Right lung (tissue), 5 donors: ENCODE results near the gene AP1M2. TPM values are rescaled to one million over a fixed set of nuclear protein-coding genes. Genes with fewer than 3 reads are reported as not detected.
"Not testable (repeated sequence)": the region's sequence is repeated elsewhere in the genome, so short reads cannot be mapped to it uniquely, and the experiment has no call there.

Experiments used
- DNase-seq, 2 donors: peaks; one replicate each; pipeline ENCODE4 v3.0.0-alpha.2; 2013
- polyA plus RNA-seq, 5 donors: library from polyadenylated mRNA; unstranded; fragments of 120-200 nt; gene quantifications; one replicate each; pipeline versions ENCODE4 v1.2.1 to v1.2.3, GENCODE V29; 2013; ENCODE audit warnings: inconsistent platforms in 1 of 5, low replicate concordance in 1 of 5; ENCODE audit not compliant: insufficient read length in 5 of 5, insufficient read depth in 1 of 5

AP1M2 gene
- polyA plus RNA-seq, 5 donors: 28.8 to 44.7 (median 34.4) TPM

DNA sequence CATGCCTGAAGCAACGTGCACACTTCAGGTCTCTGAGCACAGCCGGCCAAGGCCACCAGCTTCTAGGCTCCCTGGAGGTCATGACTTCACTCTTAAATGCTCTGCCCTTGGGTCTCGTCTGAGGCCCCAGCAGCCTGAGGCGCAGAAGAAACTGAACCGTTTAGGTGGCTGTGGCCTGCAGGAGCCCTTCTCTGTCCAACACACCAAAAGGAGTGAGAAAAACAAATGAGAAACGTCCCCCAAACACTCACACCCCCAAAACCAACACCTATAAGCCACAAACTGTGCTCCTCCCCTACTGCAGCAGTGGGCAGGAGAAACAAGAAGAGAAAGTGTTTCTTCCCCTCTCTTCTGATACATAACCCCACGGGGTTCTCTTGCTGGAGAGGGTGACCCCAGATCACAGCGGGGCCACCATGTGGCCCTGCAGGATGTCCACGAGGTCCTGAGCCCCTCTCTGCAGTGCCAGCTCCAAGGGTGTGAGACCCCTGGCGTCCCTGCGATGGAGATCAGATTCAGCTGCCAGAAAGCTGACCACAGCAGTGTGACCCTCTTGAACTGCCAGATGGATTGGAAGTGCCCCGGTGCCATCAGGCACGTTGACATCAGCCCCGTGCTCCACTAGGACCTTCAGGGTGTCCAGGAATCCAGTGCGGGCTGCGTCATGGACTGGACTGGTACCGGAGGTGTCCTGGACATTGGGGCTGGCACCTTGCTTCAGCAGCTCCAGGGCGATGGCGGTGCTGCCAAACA lies 20.3 kb downstream of the AP1M2 start:
- no peak for DNase-seq

DNA sequence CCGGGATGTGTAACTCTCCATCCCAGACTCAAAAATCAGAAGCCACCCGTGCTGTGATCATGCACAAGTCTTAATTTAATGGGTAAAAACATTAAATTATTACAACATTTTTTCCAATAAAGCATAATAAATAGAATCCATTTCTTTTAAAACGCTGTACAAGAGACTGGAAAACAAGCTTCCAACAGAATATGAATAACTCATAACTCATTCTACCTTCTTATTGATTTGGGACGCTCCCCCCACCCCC lies 20.8 kb downstream of the AP1M2 start:
- DNase-seq: no peak

DNA sequence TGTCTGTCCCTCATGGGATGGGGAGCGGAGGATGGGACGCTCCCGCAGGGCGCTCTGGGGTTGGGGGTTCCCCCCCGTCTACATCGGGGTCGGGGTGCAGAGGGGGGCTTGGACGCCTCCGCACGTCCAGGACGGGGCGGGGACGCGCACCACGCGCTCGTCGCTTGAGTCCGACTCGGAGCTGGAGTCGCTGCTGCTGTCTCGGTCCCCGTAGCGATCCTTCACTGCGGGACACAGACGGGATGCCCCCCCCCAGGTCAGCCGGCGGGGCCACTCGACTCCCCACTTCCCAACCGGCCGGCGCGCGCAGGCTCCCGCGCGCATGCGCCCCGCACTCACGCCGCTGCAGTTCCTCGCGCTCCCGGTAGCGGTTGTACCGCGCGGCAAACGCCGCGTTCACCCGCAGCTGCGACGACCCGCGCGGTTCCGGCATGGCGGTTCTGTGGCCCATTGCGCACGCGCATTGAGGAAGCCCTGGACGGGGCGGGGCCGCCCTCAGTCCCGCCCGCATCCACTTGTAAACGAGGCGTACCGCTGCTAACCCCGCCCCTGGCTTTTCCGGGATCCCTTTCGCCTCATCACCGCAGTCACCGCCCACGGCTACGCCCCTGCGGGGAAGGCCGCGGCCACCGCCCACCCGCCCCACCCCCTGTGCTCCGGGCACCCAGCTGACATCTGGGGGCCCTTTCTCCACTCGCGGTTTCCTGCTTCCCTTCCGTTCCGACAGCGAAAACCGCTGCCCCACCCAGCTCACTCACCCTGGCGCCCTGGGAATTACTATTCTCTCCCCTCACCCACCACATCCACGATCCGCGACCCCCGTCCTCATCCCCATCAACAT lies 21.3 kb downstream of the AP1M2 start, which contains the start of gene KRI1:
KRI1 (minus strand) TSS at position 444 of the 841 bp plus-strand sequence; CDS start at position 433, 11 bp downstream.
- DNase-seq: peak; percentile 96

GRCh38 chr19:10565028-10565566 lies 22.0 kb downstream of the AP1M2 start:
- DNase-seq: peak in 1 of 2 donors; percentile 31

DNA sequence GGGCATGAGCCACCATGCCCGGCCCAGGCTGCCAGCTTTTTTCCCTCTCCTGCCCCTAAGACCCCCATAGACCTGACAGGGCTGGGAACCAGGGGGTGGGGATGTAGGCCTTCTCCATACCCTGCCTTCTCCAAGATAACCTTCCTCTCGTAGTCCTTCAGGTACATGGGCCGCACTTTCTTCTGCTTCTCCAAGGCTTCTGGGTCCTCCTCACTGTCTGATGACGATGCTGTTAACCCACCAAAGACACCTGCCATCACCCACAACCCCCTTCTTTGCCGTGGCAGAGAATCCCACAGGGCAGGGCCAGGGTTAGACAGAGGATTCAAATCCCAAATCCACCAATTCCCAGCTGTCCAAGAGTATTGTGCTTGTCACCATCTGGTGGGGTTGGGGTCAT lies 24.5 kb downstream of the AP1M2 start:
- DNase-seq: no peak

- no peak for DNase-seq
Measured at GRCh38 chr19:10560154-10560553, 27.0 kb downstream of the AP1M2 start.

DNA sequence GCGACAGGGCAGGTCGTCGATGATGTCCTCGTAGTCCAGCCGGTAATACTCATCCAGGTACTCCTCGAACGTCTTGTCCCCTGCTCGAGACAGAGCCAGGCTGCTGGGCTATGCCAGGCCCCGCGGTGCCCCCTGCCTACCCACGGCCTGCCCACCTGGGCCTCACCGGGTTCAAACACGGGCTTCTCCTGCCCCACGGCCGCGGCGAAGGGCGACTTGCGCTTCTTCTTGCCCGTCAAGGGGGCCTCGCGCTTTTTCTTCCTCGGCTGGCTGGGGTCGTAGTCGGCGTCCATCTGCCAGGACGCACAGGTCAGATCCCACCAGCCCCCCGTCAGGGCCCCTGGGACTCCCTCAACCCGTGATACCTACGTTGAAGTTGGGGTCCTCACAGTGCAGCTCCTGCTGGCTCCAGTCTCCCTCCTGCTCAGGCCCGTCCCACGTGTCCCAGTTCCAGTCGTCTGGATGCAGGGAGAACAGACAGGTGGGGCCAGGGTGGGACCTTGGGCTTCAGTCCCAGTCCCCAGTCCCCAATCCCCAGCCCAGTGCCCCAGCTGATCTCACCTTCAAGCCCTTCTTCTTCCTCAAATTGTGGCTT lies 29.4 kb downstream of the AP1M2 start:
- DNase-seq: no peak

DNA sequence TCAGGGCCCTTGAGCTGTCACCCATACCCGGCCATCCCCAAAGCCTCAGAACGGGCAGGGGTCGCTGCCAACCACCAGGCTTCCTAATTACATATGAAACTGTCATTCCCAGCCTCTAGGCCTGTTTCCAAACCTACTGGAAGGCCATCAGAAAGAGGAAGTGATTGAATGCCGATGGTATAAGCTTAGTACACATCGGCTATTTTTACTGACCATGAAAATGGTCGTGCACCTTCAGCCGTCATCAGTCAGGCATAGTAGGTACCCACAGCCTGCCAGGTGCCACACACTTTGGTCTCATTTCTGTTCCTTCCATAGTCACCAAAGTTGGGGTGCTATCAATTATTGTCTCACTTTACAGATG lies 31.5 kb downstream of the AP1M2 start:
- no peak for DNase-seq

GRCh38 chr19:10554760-10555609 lies 32.1 kb downstream of the AP1M2 start:
- no peak for DNase-seq

DNA sequence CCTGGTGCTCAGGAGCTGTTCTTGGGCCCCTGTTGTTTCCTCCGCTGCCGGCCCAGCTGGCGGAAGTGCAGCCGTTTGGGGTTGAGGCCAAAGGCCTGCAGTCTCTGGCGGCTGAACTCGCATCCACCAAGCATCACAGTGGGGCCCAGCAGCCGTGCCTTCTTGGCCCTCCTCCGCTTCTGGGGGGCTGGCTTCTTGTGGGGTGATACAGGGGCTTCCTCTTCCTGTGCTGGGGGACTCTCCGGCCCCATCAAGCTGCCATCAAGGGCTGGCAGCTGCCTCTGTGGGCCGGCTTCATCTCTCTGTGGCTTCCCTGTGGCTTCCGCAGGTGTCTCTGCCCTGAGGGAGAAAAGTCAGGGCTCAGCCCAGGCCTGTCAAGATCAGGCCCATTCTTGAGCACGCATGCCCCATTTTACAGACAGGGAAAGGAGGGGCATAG lies 33.1 kb downstream of the AP1M2 start:
- DNase-seq: no peak

GRCh38 chr19:10553087-10553667 lies 33.9 kb downstream of the AP1M2 start:
- no peak for DNase-seq

- no peak for DNase-seq
Measured at GRCh38 chr19:10552510-10553053, 34.5 kb downstream of the AP1M2 start.

DNA sequence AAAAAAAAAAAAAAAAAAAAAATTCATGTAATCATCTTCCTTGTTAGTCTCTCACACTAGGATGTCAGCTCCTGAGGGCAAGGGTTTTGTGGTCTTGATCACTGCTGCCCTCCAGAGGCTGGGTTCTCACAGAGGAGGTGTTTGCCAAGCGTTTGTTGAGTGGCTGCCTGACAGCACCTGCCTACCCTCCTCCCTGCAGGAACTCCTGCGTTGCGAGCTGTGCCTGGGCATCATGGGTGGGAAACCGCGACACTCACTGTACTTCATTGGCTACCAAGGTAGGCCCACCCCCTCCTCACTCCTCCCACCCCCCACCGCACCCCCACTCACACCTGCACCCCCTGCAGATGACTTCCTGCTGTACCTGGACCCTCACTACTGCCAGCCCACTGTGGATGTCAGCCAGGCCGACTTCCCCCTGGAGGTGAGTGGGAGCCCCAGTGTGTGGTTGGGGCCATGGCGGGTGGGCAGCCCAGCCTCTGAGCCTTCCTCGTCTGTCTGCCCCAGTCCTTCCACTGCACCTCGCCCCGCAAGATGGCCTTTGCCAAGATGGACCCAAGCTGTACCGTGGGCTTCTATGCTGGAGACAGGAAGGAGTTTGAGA lies 35.3 kb downstream of the AP1M2 start:
- no peak for DNase-seq

- DNase-seq: not testable (repeated sequence)
Measured at GRCh38 chr19:10551006-10551405, 36.1 kb downstream of the AP1M2 start.

- DNase-seq: no peak
Measured at GRCh38 chr19:10550336-10550735, 36.8 kb downstream of the AP1M2 start.

- no peak for DNase-seq
Measured at GRCh38 chr19:10549733-10550132, 37.4 kb downstream of the AP1M2 start.

- no peak for DNase-seq
Measured at GRCh38 chr19:10548746-10549276, 38.3 kb downstream of the AP1M2 start.

- no peak for DNase-seq
Measured at GRCh38 chr19:10546817-10547216, 40.3 kb downstream of the AP1M2 start.

DNA sequence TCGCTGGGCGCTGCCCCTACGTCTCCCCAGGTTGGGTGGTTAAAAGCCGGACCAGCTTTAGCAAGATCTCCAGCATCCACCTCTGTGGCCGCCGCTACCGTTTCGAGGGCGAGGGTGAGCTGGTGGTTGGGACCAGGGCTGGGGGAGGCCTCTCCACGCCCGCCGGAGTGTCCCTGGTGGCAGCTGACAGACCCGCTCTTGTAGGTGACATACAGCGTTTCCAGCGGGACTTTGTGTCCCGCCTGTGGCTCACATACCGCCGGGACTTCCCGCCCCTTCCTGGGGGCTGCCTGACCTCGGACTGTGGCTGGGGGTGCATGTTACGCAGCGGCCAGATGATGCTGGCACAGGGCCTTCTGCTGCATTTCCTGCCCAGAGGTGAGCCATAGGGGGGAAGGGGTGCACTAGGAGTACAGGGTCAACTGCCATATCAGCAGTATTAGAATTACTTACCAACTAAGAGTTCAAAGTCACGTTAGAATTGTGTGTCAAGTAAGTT lies 42.3 kb downstream of the AP1M2 start:
- no peak for DNase-seq

DNA sequence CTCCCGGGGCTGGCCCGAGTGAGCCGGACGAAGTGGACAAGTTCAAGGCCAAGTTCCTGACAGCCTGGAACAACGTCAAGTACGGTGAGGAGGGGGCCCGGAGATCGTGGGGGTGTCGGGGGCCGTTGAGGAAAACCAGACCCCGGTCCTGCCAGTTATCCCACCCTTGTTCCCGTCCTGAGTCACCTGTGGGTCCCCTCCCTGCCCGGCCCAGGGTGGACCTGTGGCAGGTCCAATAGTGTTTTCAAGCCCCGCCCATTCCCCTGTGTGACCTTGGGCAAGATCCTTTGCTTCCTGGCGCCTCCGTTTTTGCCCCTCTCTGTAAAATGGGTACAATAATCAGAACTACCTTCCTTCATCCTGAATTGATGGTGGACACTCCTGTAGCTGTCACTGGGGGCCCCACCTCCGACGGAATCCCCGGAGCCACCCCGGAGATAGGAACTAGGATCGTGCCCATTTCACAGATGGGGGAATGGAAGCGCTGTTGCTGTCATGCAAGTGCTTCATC lies 42.8 kb downstream of the AP1M2 start:
- no peak for DNase-seq
